ENCODE measurements around the gene TCERG1L.
"Not testable (repeated sequence)": the region's sequence is repeated elsewhere in the genome, so short reads cannot be mapped to it uniquely, and the experiment has no call there.

Gene TCERG1L

GRCh38 chr10:131141645-131142516 is 169.6 kb downstream of the TCERG1L start:
- DNase-seq, result no peak

GRCh38 chr10:131141207-131141606 is 170.3 kb downstream of the TCERG1L start:
- DNase-seq, result no peak

- DNase-seq, result no peak
Measured at GRCh38 chr10:131140606-131141005, 170.9 kb downstream of the TCERG1L start.

GRCh38 chr10:131137223-131137622 is 174.3 kb downstream of the TCERG1L start:
- DNase-seq, result no peak

GRCh38 chr10:131136336-131136735 is 175.2 kb downstream of the TCERG1L start:
- not testable (repeated sequence) for DNase-seq

- DNase-seq, result no peak
Measured at GRCh38 chr10:131135716-131136115, 175.8 kb downstream of the TCERG1L start.

- DNase-seq, result no peak
Measured at GRCh38 chr10:131134651-131135050, 176.9 kb downstream of the TCERG1L start.

- no peak for DNase-seq
Measured at GRCh38 chr10:131134001-131134576, 177.4 kb downstream of the TCERG1L start.

GRCh38 chr10:131132681-131133080 is 178.8 kb downstream of the TCERG1L start:
- no peak for DNase-seq

GRCh38 chr10:131131726-131132591 is 179.6 kb downstream of the TCERG1L start:
- DNase-seq, result no peak

- DNase-seq, result no peak
Measured at GRCh38 chr10:131130025-131130424, 181.5 kb downstream of the TCERG1L start.

- DNase-seq, result no peak
Measured at GRCh38 chr10:131129544-131129943, 182.0 kb downstream of the TCERG1L start.

GRCh38 chr10:131128731-131129130 is 182.8 kb downstream of the TCERG1L start:
- DNase-seq, result no peak

GRCh38 chr10:131127610-131128009 is 183.9 kb downstream of the TCERG1L start:
- peak; percentile 14 for DNase-seq

GRCh38 chr10:131127138-131127589 is 184.4 kb downstream of the TCERG1L start:
- no peak for DNase-seq

GRCh38 chr10:131126321-131127137 is 185.0 kb downstream of the TCERG1L start:
- no peak for DNase-seq

- DNase-seq, result no peak
Measured at GRCh38 chr10:131125511-131126225, 185.9 kb downstream of the TCERG1L start.

GRCh38 chr10:131124945-131125344 is 186.6 kb downstream of the TCERG1L start:
- no peak for DNase-seq

- DNase-seq, result no peak
Measured at GRCh38 chr10:131123496-131123895, 188.0 kb downstream of the TCERG1L start.

GRCh38 chr10:131121511-131122035 is 189.9 kb downstream of the TCERG1L start:
- no peak for DNase-seq

- DNase-seq, result no peak
Measured at GRCh38 chr10:131119626-131120355, 191.7 kb downstream of the TCERG1L start.

All from stimulated activated CD4-positive, alpha-beta T cell treated with anti-CD3 and anti-CD28 coated beads, Interleukin-15, amount 100 ng/mL, for 24 hours (primary cell).